ENCODE results near the gene SOX8. TPM values are rescaled to one million over a fixed set of nuclear protein-coding genes. Genes with fewer than 3 reads are reported as not detected.

Gene SOX8
- total RNA-seq, 1 experiment from 2014 or later, result 1.2 TPM

DNA sequence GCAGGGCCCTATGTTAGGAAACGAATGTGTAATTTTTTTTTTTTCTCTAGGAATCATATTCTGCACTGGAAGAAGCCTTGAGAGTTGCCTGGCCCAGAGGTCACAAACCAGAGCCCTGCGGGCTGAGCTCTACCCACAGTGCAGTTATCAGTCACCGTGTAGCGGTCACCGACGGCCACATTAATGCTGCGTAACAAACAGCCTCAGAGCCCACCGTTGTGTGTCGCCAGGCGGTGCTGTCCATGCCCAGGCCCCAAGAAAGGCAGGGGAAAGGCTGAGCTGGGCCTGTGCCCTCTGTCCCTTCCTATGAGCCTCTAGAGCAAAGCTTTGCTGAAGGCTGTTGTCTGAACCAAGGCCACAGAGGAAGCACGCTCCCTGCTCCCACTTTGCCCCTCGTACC, 6.3 kb upstream of the SOX8 start:
- Histone ChIP-seq H3K36me3 (ENCODE audit: control insufficient read depth, insufficient read depth, low read length) (no peaks in the 10 kb centered on the region), H3K27me3 (replicated peaks; ENCODE audit: control insufficient read depth, insufficient read depth, low read length) (no peaks in the 10 kb centered on the region), H3K9me3 (no peaks in the 10 kb centered on the region), H3K4me1 (0 out of 2 replicates have a peak, but pooled peaks cover 3% of the 10 kb centered on the region), H3K4me3 (ENCODE audit: low read depth, low read length) (no peak overlapping the region)
- CTCF ChIA-PET, result no interaction called here
- Mint-ChIP-seq H3K9me3 (ENCODE audit: unreplicated experiment) (no peaks in the 10 kb centered on the region), H3K4me3 (ENCODE audit: unreplicated experiment) (no peak overlapping the region), H3K4me1 (ENCODE audit: low read depth, unreplicated experiment) (peaks cover 8% of the 10 kb centered on the region), H3K36me3 (ENCODE audit: insufficient read depth, unreplicated experiment) (no peaks in the 10 kb centered on the region), H3K27me3 (ENCODE audit: insufficient read depth, unreplicated experiment) (peaks cover 5% of the 10 kb centered on the region), H3K27ac (ENCODE audit: unreplicated experiment) (no peak overlapping the region)
- BruUV-seq (replicated peaks), result no TSS peak
- POLR2A ChIA-PET, result no interaction called here
- intact Hi-C loops (cut with micrococcal nuclease; ENCODE audit: unreplicated experiment), result no loop called here
- DNase-seq, result no peak
- no peak for TF ChIP-seq CTCF (IDR thresholded peaks at IDR 0.05; ENCODE audit: insufficient read depth in 1 of 2, low read depth in 1 of 2, low read length in 1 of 2, severe bottlenecking in 1 of 2, unreplicated experiment in 1 of 2)

GRCh38 chr16:976389-976931, 5.1 kb upstream of the SOX8 start:
- no peaks in the 10 kb centered on the region for H3K9me3 Mint-ChIP-seq (ENCODE audit: unreplicated experiment)
- no peak for TF ChIP-seq CTCF (IDR thresholded peaks at IDR 0.05; ENCODE audit: insufficient read depth in 1 of 2, low read depth in 1 of 2, low read length in 1 of 2, severe bottlenecking in 1 of 2, unreplicated experiment in 1 of 2)
- no peaks in the 10 kb centered on the region for H3K36me3 Mint-ChIP-seq (ENCODE audit: insufficient read depth, unreplicated experiment)
- H3K4me3 Mint-ChIP-seq (ENCODE audit: unreplicated experiment), result no peak overlapping the region
- BruUV-seq (replicated peaks), result no TSS peak
- H3K27ac Mint-ChIP-seq (ENCODE audit: unreplicated experiment), result no peak overlapping the region
- H3K9me3 ChIP-seq, result no peaks in the 10 kb centered on the region
- DNase-seq, result no peak
- no peaks in the 10 kb centered on the region for H3K27me3 ChIP-seq (replicated peaks; ENCODE audit: control insufficient read depth, insufficient read depth, low read length)
- ChIA-PET POLR2A (no interaction called here), CTCF (no interaction called here)
- H3K4me1 Mint-ChIP-seq (ENCODE audit: low read depth, unreplicated experiment), result peaks cover 8% of the 10 kb centered on the region
- H3K4me3 ChIP-seq (ENCODE audit: low read depth, low read length), result no peak overlapping the region
- H3K27me3 Mint-ChIP-seq (ENCODE audit: insufficient read depth, unreplicated experiment), result peaks cover 5% of the 10 kb centered on the region
- no peaks in the 10 kb centered on the region for H3K36me3 ChIP-seq (ENCODE audit: control insufficient read depth, insufficient read depth, low read length)
- H3K4me1 ChIP-seq, result no peaks in the 10 kb centered on the region
- intact Hi-C loops (cut with micrococcal nuclease; ENCODE audit: unreplicated experiment), result no loop called here

DNA sequence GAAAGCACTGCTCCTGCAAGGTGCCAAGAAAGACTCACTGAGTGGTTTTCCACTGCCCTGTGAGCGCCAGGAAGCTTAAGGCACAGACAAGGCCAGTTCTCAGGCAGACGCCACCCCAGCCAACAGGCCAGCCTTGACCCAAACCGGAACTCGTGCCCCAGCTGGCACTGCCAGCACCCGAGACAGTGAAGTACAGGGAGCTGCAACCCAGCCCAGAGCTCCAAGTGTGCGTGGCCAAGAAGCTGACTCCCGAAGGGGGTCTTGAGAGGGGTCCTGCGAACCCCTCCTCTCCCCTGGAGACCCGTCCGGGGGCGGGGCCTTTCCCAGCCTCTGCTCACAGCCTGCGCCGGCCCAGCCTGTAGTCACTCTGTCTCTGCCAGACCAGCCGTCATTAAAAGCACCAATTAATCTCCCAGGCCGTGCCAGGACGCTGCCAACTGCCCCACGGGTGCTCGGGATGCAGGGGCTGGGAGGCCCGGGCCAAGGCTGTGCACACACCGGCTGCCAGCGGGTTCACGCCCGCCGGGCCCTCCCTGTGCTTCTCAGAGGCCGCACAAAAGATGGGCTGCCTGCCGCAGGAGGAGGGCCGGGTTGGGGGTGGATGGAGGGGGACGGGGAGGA, 4.4 kb upstream of the SOX8 start:
- Mint-ChIP-seq H3K9me3 (ENCODE audit: unreplicated experiment) (no peaks in the 10 kb centered on the region), H3K36me3 (ENCODE audit: insufficient read depth, unreplicated experiment) (no peaks in the 10 kb centered on the region), H3K27me3 (ENCODE audit: insufficient read depth, unreplicated experiment) (peaks cover 2% of the 10 kb centered on the region), H3K4me3 (ENCODE audit: unreplicated experiment) (no peak overlapping the region), H3K4me1 (ENCODE audit: low read depth, unreplicated experiment) (peaks cover 8% of the 10 kb centered on the region), H3K27ac (ENCODE audit: unreplicated experiment) (no peak overlapping the region)
- H3K4me1 ChIP-seq, result no peaks in the 10 kb centered on the region
- no peak for DNase-seq
- BruUV-seq (replicated peaks), result no TSS peak
- intact Hi-C loops (cut with micrococcal nuclease; ENCODE audit: unreplicated experiment), result no loop called here
- no peak for TF ChIP-seq CTCF (IDR thresholded peaks at IDR 0.05; ENCODE audit: insufficient read depth in 1 of 2, low read depth in 1 of 2, low read length in 1 of 2, severe bottlenecking in 1 of 2, unreplicated experiment in 1 of 2)
- CTCF ChIA-PET, result no interaction called here
- POLR2A ChIA-PET, result no interaction called here
- no peaks in the 10 kb centered on the region for H3K9me3 ChIP-seq
- H3K27me3 ChIP-seq (replicated peaks; ENCODE audit: control insufficient read depth, insufficient read depth, low read length), result no peaks in the 10 kb centered on the region
- H3K4me3 ChIP-seq (ENCODE audit: low read depth, low read length), result no peak overlapping the region
- H3K36me3 ChIP-seq (ENCODE audit: control insufficient read depth, insufficient read depth, low read length), result no peaks in the 10 kb centered on the region

Measured in Caco-2 (cell line).